GM12864 (cell line): ENCODE measurements around the gene KLF7.

Experiments
- DNase-seq: peaks from one replicate; pipeline ENCODE4 v3.0.0-alpha.2; 2011; ENCODE audit warnings: low read depth
- H3K4me3 ChIP-seq: 2 replicates; pipeline ENCODE4 v1.5.1; 2011; ENCODE audit warnings: mild to moderate bottlenecking, low read depth, low read length, control low read depth
- TF ChIP-seq, protein P1 (sequence below): IDR thresholded peaks from 2 replicates; pipeline ENCODE4 v1.5.1; 2011; ENCODE audit warnings: low read depth, mild to moderate bottlenecking, moderate library complexity, low read length, control low read depth, inconsistent platforms; ENCODE audit errors: missing control alignments

Gene KLF7

DNA sequence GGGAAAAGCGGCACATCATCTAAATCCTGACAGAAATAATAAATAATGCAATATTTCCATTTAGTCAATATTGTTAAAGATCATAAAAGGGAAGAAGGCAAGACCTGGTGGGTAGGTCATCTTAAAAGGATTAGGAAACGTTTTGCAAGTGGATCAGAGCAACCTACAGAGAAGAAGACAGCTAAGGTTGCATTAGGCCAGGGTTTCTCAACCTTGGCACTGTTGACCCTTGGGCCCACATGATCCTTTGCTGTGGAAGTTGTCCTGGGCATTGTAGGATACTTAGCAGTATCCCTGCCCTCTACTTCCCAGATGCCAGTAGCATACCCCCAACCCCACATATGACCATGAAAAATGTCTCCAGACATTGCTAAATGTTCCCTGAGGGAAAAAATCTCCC lies 55.0 kb downstream of the KLF7 start:
- TF ChIP-seq, protein P1, sequence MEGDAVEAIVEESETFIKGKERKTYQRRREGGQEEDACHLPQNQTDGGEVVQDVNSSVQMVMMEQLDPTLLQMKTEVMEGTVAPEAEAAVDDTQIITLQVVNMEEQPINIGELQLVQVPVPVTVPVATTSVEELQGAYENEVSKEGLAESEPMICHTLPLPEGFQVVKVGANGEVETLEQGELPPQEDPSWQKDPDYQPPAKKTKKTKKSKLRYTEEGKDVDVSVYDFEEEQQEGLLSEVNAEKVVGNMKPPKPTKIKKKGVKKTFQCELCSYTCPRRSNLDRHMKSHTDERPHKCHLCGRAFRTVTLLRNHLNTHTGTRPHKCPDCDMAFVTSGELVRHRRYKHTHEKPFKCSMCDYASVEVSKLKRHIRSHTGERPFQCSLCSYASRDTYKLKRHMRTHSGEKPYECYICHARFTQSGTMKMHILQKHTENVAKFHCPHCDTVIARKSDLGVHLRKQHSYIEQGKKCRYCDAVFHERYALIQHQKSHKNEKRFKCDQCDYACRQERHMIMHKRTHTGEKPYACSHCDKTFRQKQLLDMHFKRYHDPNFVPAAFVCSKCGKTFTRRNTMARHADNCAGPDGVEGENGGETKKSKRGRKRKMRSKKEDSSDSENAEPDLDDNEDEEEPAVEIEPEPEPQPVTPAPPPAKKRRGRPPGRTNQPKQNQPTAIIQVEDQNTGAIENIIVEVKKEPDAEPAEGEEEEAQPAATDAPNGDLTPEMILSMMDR = no peak
- no peak for DNase-seq
- no peak overlapping the region for H3K4me3 ChIP-seq

DNA sequence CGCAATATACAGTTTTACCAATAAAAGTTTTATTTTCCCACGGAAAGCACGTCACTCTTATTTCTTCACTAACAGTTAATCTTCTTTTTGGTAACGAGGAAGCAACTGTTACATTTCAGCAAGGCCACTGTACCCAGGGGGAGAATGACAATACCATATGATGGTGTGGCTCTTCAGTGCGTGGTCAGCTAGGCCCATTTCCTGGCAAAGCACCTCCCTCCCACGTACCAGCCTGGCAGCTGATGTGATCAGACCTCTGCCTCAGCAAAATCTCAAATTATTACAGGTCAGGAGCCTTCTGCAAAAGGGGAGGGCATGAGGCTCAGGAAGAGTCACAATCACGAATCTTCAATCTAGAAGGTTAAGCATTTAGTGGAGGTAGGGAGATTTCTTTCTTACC lies 55.4 kb downstream of the KLF7 start:
- TF ChIP-seq, protein P1 = no peak
- H3K4me3 ChIP-seq = no peak overlapping the region
- DNase-seq = no peak

DNA sequence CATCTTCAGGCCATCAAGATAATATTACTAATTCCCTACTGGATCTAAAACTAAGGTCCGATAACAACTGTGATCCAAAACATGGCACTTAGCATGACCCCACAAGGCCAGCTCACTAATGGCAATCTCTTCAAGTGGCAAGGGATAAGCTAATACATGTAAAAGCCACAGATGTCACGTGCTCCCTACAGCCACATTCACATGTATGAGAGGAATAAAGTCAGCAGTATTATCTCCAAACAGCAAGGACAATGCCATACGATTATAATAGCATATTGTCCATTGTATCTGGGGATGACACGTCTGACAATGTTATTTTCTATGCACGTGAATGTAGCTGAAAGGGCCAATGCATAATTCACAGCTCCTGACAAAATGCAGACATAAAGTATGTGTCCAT lies 56.0 kb downstream of the KLF7 start:
- no peak for DNase-seq
- no peak overlapping the region for H3K4me3 ChIP-seq

DNA sequence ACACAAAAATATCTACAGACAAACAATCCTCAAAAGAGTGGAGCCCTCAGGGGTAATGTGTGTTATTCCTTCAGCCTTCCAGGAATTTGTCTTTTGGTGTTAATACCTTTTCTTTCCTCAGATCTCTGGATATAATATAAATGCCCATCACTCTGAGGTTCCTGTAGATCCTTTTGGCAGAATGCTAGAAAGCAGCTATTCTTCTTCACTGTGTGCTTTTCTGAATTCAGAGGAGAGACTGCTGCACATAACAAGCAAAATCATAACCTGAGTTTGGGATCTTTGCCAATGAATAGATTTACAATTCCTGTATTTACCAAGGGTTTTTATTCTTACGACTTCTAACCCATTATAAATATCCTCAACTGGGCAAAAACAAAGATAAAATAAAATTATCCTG lies 57.3 kb downstream of the KLF7 start:
- no peak for DNase-seq
- TF ChIP-seq, protein P1 = no peak
- H3K4me3 ChIP-seq = no peak overlapping the region

More for the DNA sequence above, 56.0 kb downstream of the KLF7 start:
- TF ChIP-seq, protein P1 = no peak

DNA sequence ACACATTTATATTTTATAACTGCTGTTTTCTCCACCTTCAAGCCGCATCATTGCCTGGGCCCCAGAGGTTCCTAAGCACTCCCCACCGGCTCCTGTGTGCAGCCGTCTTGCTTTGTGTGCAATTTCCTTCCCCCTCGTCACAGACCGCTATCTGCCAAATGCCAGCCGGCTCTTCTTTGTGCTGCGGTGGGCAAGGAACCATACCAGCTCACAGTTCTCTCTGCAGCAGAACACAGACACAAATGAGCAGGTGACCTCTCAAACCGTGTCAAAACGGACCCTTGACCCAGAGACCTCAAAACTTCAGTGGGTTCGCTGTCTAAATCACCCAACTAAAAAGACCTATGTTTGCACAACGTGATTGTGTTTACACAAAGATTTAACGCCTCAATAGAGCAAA lies 58.2 kb downstream of the KLF7 start:
- DNase-seq = no peak
- TF ChIP-seq, protein P1 = no peak
- H3K4me3 ChIP-seq = no peak overlapping the region

DNA sequence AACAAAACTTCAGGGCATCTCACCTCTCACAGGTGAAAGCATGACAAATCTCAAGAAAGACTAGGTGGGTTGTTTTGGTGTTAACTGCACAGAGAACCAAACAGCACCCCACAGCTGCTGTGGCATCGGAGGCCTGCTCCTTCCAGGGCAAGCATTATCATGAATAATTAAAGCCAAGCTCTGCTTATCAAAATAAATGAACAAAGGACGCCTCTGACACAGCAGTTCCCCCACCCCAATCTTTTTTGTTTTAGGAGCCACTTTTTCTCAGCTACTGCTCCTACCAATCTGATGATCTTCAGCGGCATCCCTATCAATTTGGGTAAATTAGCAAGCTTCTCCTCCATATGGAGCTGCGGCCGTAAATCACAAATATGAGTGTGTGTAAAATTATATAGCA lies 58.6 kb downstream of the KLF7 start:
- TF ChIP-seq, protein P1 = no peak
- no peak overlapping the region for H3K4me3 ChIP-seq
- DNase-seq = no peak

DNA sequence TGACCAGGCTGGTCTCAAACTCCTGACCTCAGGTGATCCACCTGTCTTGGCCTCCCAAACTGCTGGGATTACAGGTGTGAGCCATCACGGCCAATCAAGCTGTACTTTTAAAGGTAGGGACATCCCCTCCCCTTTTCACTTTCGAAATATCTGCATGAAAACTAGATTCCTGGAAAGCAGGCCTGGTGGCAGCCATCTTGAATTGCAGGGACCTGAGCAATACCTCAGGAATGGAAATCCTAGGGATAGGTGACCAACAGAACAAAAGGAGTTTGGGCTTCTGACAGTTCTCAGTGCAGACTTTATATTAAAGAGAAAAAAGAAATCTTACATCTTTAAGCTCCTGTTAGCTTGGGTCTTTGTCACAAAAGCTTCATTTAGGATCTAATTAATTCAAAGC lies 62.6 kb downstream of the KLF7 start:
- no peak for DNase-seq
- TF ChIP-seq, protein P1 = no peak
- no peak overlapping the region for H3K4me3 ChIP-seq
